PC-9 (cell line): ENCODE results near the gene SLC22A9. TPM values are rescaled to one million over a fixed set of nuclear protein-coding genes. Genes with fewer than 3 reads are reported as not detected.
"Not testable (repeated sequence)": the region's sequence is repeated elsewhere in the genome, so short reads cannot be mapped to it uniquely, and the experiment has no call there.

Source experiments
- Bru-seq: library from RNA; stranded (reverse); fragments of 400-500 nt; gene quantifications from one replicate; lab custom pipeline; 2021; lab: Mats Ljungman, UMichigan
- BruChase-seq, 2 experiments: library from RNA; stranded (reverse); fragments of 400-500 nt; gene quantifications; one replicate each; lab custom pipeline; 2021; lab: Mats Ljungman, UMichigan
- BruUV-seq: library from RNA; stranded (reverse); fragments of 400-500 nt; replicated peaks from 2 replicates; lab custom pipeline; 2021; lab: Mats Ljungman, UMichigan
- CTCF ChIA-PET: fragments of 300-600 bp; sonication (Branson Sonifier 250); formaldehyde crosslinking; loops from one replicate; lab custom pipeline; 2022; ENCODE audit warnings: antibody characterized with exemption; lab: Charles Lee
- POLR2A ChIA-PET: fragments of 300-600 bp; sonication (Branson Sonifier 250); formaldehyde crosslinking; loops from one replicate; lab custom pipeline; 2022; ENCODE audit warnings: antibody characterized with exemption; ENCODE audit not compliant: unreplicated experiment; lab: Charles Lee
- DNase-seq, 2 experiments: peaks; one replicate each; pipeline versions ENCODE4 v3.0.0 to v3.0.0-alpha.2; 2015 to 2022; ENCODE audit warnings: mixed read lengths in 1 of 2
- H2AFZ ChIP-seq: fragments of 200-600 bp; sonication (generic); 2 replicates; pipeline ENCODE4 v1.8.1; 2017; ENCODE audit warnings: antibody characterized with exemption
- H3F3A ChIP-seq: fragments of 200-600 bp; sonication (generic); 2 replicates; pipeline ENCODE4 v1.8.1; 2017; ENCODE audit warnings: antibody characterized with exemption, mild to moderate bottlenecking, low read depth; ENCODE audit not compliant: insufficient read depth
- H3K27ac ChIP-seq: fragments of 200-600 bp; sonication (generic); 2 replicates; pipeline ENCODE4 v1.6.1; 2016; ENCODE audit warnings: mixed run types
- H3K27me3 ChIP-seq: fragments of 200-600 bp; sonication (generic); 2 replicates; pipeline ENCODE4 v1.6.1; 2016; ENCODE audit warnings: low read depth, mixed run types; ENCODE audit not compliant: insufficient read depth
- H3K36me3 ChIP-seq: fragments of 200-600 bp; sonication (generic); 2 replicates; pipeline ENCODE4 v1.6.1; 2016; ENCODE audit warnings: low read depth, mixed run types
- H3K4me1 ChIP-seq: fragments of 200-600 bp; sonication (generic); replicated peaks from 2 replicates; pipeline ENCODE4 v1.6.1; 2016; ENCODE audit warnings: mixed run types; ENCODE audit not compliant: insufficient read depth
- H3K4me2 ChIP-seq: fragments of 200-600 bp; sonication (generic); 2 replicates; pipeline ENCODE4 v1.6.1; 2017; ENCODE audit warnings: mixed run types
- H3K4me3 ChIP-seq: fragments of 200-600 bp; sonication (generic); 2 replicates; pipeline ENCODE4 v1.6.1; 2016; ENCODE audit warnings: mixed run types
- H3K79me2 ChIP-seq: fragments of 200-600 bp; sonication (generic); 2 replicates; pipeline ENCODE4 v1.6.1; 2017; ENCODE audit warnings: low read depth, mixed run types
- H3K9me2 ChIP-seq: fragments of 200-600 bp; sonication (generic); 2 replicates; pipeline ENCODE4 v1.8.1; 2017; ENCODE audit warnings: mild to moderate bottlenecking; ENCODE audit not compliant: insufficient read depth
- H3K9me3 ChIP-seq: fragments of 200-600 bp; sonication (generic); 2 replicates; pipeline ENCODE4 v1.8.1; 2016; ENCODE audit warnings: low read depth; ENCODE audit not compliant: insufficient read depth
- H4K20me1 ChIP-seq: fragments of 200-600 bp; sonication (generic); 2 replicates; pipeline ENCODE4 v1.8.1; 2017; ENCODE audit not compliant: insufficient read depth
- CTCF ChIP-seq: fragments of 200-600 bp; sonication (generic); conservative IDR thresholded peaks from 2 replicates; pipeline ENCODE4 v1.6.1; 2017; ENCODE audit warnings: mixed run types, antibody characterized with exemption, mild to moderate bottlenecking, moderate library complexity
- EZH2 ChIP-seq: fragments of 200-600 bp; sonication (generic); IDR thresholded peaks from 2 replicates; pipeline ENCODE4 v1.8.0; 2017; ENCODE audit warnings: antibody characterized with exemption, low read depth
- intact Hi-C: fragments of 100-400 bp; cut with micrococcal nuclease; formaldehyde crosslinking; loops from one replicate; pipeline ENCODE4 v1.10.0; 2022; ENCODE audit not compliant: unreplicated experiment
- long read RNA-seq: library from polyadenylated mRNA; stranded (forward); transcript quantifications from one replicate; pipeline ENCODE4 v2.0.0, GENCODE V29; 2022
- total RNA-seq: library from RNA; stranded (reverse); gene quantifications from 2 replicates; pipeline ENCODE4 v1.2.3, GENCODE V29; 2021

Gene SLC22A9
- total RNA-seq (not detected in 2 replicates), Bru-seq, nascent RNA (not detected), BruChase-seq, experiment 1, labeled RNA remaining after a 2-hour chase (not detected), BruChase-seq, experiment 2, labeled RNA remaining after a 6-hour chase (not detected)
- long read RNA-seq: 0 reads

DNA sequence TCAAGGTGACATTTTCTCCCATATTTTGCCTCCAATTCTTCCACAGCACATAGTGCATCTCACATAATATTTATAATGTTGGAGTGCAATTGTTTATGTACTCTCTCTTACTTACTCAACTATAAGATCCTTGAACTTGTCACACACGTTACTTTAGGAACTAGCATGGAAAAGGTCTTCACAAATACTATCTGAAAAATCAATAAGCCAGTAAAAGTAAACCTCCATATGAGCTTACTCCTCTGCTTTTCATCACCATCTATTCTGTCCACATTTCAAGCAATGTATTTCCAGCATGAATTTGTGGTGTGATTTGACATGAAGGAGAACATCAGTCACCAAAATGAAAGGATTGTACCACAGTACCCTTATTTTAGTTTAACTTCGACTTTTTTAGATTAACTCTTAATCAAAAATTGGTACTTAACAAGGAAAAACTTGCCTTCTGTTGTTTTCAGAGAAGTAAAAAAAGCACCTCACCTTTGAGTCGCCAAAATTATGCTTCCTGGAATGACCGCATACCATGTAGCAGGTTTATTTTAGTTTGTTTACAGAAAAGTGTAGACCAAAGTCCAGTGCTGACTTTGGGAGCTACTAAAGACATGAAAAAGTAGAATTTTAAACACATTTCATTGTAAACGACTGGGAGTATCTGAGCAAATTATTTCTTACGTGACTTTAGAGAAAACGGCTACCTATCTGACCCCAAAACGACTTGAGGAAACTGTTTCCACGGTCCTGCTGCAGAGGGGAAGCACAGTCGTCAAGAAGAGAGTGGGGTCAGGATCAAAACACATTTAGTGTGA, at the start of gene SLC22A9:
SLC22A9 (plus strand) TSS at position 621 of the 806 bp plus-strand sequence. CDS start 272 bp downstream, outside the sequence.
- Histone ChIP-seq H2AFZ (no peak within 1 kb of the TSS), H4K20me1 (no peaks in the 10 kb centered on the region), H3K9me3 (no peaks in the 10 kb centered on the region), H3K4me2 (no peak within 1 kb of the TSS), H3F3A (no peaks in the 10 kb centered on the region), H3K9me2 (no peaks in the 10 kb centered on the region), H3K79me2 (no peaks in the 10 kb centered on the region), H3K36me3 (no peaks in the 10 kb centered on the region), H3K27me3 (peaks cover 24% of the 10 kb centered on the region), H3K4me3 (no peak within 1 kb of the TSS), H3K27ac (no peak within 1 kb of the TSS), H3K4me1 (no peaks in the 10 kb centered on the region)
- no TSS peak for BruUV-seq
- intact Hi-C loops: no loop called here
- DNase-seq: no peak
- CTCF ChIA-PET: no interaction called here
- TF ChIP-seq CTCF (no peak), EZH2 (no peak)
- POLR2A ChIA-PET: no interaction called here

GRCh38 chr11:63321723-63322122, 47.9 kb upstream of the SLC22A9 start:
- H3K27ac ChIP-seq: no peak overlapping the region
- no peaks in the 10 kb centered on the region for H3K79me2 ChIP-seq
- ChIA-PET CTCF (no interaction called here), POLR2A (no interaction called here)
- TF ChIP-seq EZH2: no peak
- TF ChIP-seq CTCF: no peak
- no peaks in the 10 kb centered on the region for H3K9me3 ChIP-seq
- H3K4me1 ChIP-seq: no peaks in the 10 kb centered on the region
- intact Hi-C loops: no loop called here
- DNase-seq: peak in 1 of 2 experiments; percentile 57
- no peaks in the 10 kb centered on the region for H3F3A ChIP-seq
- no peaks in the 10 kb centered on the region for H3K36me3 ChIP-seq
- H3K9me2 ChIP-seq: no peaks in the 10 kb centered on the region
- H2AFZ ChIP-seq: no peak overlapping the region
- no peaks in the 10 kb centered on the region for H4K20me1 ChIP-seq
- H3K4me2 ChIP-seq: no peak overlapping the region
- H3K27me3 ChIP-seq: no peaks in the 10 kb centered on the region
- BruUV-seq: no TSS peak
- H3K4me3 ChIP-seq: no peak overlapping the region

DNA sequence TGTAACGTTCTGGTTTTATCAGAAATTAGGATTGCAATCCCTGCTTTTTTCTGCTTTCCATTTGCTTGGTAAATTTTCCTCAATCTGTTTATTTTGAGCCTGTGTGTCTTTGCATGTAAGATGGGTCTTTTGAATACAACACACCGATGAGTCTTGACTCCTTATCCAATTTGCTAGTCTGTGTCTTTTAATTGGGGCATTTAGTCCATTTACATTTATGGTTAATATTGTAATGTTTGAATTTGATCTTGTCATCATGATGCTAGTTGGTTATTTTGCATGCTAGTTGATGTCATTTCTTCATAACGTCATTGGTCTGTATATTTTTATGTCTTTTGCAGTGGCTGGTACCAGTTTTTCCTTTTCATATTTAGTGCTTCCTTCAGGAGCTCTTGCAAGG, 34.5 kb upstream of the SLC22A9 start:
- CTCF ChIA-PET, H3F3A ChIP-seq, H3K4me3 ChIP-seq, H3K27ac ChIP-seq, H4K20me1 ChIP-seq, H3K36me3 ChIP-seq, BruUV-seq, H3K79me2 ChIP-seq, DNase-seq, H3K9me2 ChIP-seq, POLR2A ChIA-PET, H2AFZ ChIP-seq, H3K9me3 ChIP-seq, H3K4me2 ChIP-seq, H3K4me1 ChIP-seq, intact Hi-C loops: not testable (repeated sequence)
- peaks cover 33% of the 10 kb centered on the region; the same call in 1 of the 2 replicates for H3K27me3 ChIP-seq
